CD14-positive monocyte (primary cell): Measurements from ENCODE around the gene COPB2. TPM values are rescaled to one million over a fixed set of nuclear protein-coding genes. Genes with fewer than 3 reads are reported as not detected.

Experiments
- DNase-seq, 3 donors: peaks; one replicate each; pipeline ENCODE4 v3.0.0-alpha.2; 2011 to 2022
- H2AFZ ChIP-seq: 2 replicates; pipeline ENCODE4 v1.6.0; 2012; ENCODE audit warnings: mild to moderate bottlenecking, low read depth, low read length, inconsistent platforms; ENCODE audit not compliant: insufficient read depth, poor library complexity, severe bottlenecking
- H3K27ac ChIP-seq, 2 donors: 1 replicate in 1 of 2; 2 replicates in 1 of 2; pipeline ENCODE4 v1.5.1; 2012 to 2013; ENCODE audit warnings: low read length in 2 of 2, control low read depth in 1 of 2, inconsistent platforms in 1 of 2, low read depth in 1 of 2, mild to moderate bottlenecking in 1 of 2
- H3K27me3 ChIP-seq, 2 donors: one replicate each; pipeline versions ENCODE4 v1.6.0 to v1.6.1; 2011 to 2013; ENCODE audit warnings: low read length in 2 of 2; ENCODE audit not compliant: control insufficient read depth in 2 of 2, insufficient read depth in 2 of 2
- H3K36me3 ChIP-seq, 2 donors: replicated peaks in 1 of 2; 1 replicate in 1 of 2; 2 replicates in 1 of 2; pipeline versions ENCODE4 v1.5.1 to v1.6.1; 2012 to 2013; ENCODE audit warnings: low read length in 2 of 2, control low read depth in 1 of 2, inconsistent platforms in 1 of 2, mild to moderate bottlenecking in 1 of 2; ENCODE audit not compliant: insufficient read depth in 2 of 2, control insufficient read depth in 1 of 2
- H3K4me1 ChIP-seq, 2 donors: 1 replicate in 1 of 2; 2 replicates in 1 of 2; pipeline versions ENCODE4 v1.5.1 to v1.6.1; 2012 to 2013; ENCODE audit warnings: low read length in 2 of 2, control low read depth in 1 of 2, inconsistent platforms in 1 of 2, mild to moderate bottlenecking in 1 of 2, moderate library complexity in 1 of 2; ENCODE audit not compliant: insufficient read depth in 2 of 2, control insufficient read depth in 1 of 2
- H3K4me2 ChIP-seq: replicated peaks from 2 replicates; pipeline ENCODE3; 2012; ENCODE audit warnings: low read length, moderate library complexity, mild to moderate bottlenecking; ENCODE audit not compliant: poor library complexity, severe bottlenecking; ENCODE audit errors: extremely low read depth
- H3K4me3 ChIP-seq, 3 experiments: fragments of 200-600 bp in 1 of 3; sonication (generic) in 1 of 3; replicated peaks in 1 of 3; 1 replicate in 2 of 3; 2 replicates in 1 of 3; pipeline ENCODE4 v1.5.1; 2011 to 2013; ENCODE audit warnings: low read length in 3 of 3, mild to moderate bottlenecking in 3 of 3, control low read depth in 2 of 3, low read depth in 2 of 3, inconsistent platforms in 1 of 3, moderate library complexity in 1 of 3
- H3K79me2 ChIP-seq: 2 replicates; pipeline ENCODE4 v1.6.0; 2012; ENCODE audit warnings: mild to moderate bottlenecking, control low read depth, inconsistent platforms, low read length, moderate library complexity; ENCODE audit not compliant: insufficient read depth
- H3K9ac ChIP-seq: 2 replicates; pipeline ENCODE4 v1.6.0; 2017; ENCODE audit warnings: low read length, mild to moderate bottlenecking; ENCODE audit not compliant: insufficient read depth, poor library complexity, severe bottlenecking
- H3K9me3 ChIP-seq, 2 donors: replicated peaks in 1 of 2; 1 replicate in 1 of 2; 2 replicates in 1 of 2; pipeline versions ENCODE4 v1.5.1 to v1.6.1; 2012 to 2013; ENCODE audit warnings: low read length in 2 of 2, control low read depth in 1 of 2; ENCODE audit not compliant: control insufficient read depth in 1 of 2, insufficient read depth in 1 of 2
- H4K20me1 ChIP-seq: 2 replicates; pipeline ENCODE4 v1.6.0; 2012; ENCODE audit warnings: mild to moderate bottlenecking, low read length, control low read depth, moderate library complexity; ENCODE audit not compliant: insufficient read depth
- H3K27ac Mint-ChIP-seq, 7 donors: one replicate each; pipeline ENCODE4 v1.8.0; 2020; ENCODE audit warnings: mild to moderate bottlenecking in 7 of 7, mixed read lengths in 7 of 7, moderate library complexity in 6 of 7, inconsistent platforms in 2 of 7
- H3K27me3 Mint-ChIP-seq, 3 donors: one replicate each; pipeline ENCODE4 v1.8.0; 2021 to 2022; ENCODE audit warnings: low read depth in 3 of 3, mild to moderate bottlenecking in 3 of 3, mixed read lengths in 3 of 3, moderate library complexity in 3 of 3, inconsistent platforms in 1 of 3
- H3K36me3 Mint-ChIP-seq, 2 donors: one replicate each; pipeline ENCODE4 v1.8.0; 2020; ENCODE audit warnings: mixed read lengths in 2 of 2, inconsistent platforms in 1 of 2, mild to moderate bottlenecking in 1 of 2
- H3K4me1 Mint-ChIP-seq: one replicate; pipeline ENCODE4 v1.8.0; 2020; ENCODE audit warnings: mild to moderate bottlenecking, mixed read lengths
- H3K4me3 Mint-ChIP-seq, 2 donors: one replicate each; pipeline ENCODE4 v1.8.0; 2020; ENCODE audit warnings: mild to moderate bottlenecking in 2 of 2, mixed read lengths in 2 of 2, moderate library complexity in 1 of 2
- H3K9me3 Mint-ChIP-seq, 7 donors: one replicate each; pipeline ENCODE4 v1.8.0; 2020 to 2022; ENCODE audit warnings: mixed read lengths in 7 of 7, mild to moderate bottlenecking in 6 of 7, moderate library complexity in 6 of 7, inconsistent platforms in 2 of 7
- CTCF ChIP-seq: fragments of 200-600 bp; IDR thresholded peaks from one replicate; pipeline ENCODE4 v1.8.0; 2022; ENCODE audit warnings: antibody characterized with exemption, mild to moderate bottlenecking
- WGBS: methylation state at CpG from one replicate; pipeline ENCODE4 v1.1.5; 2013; ENCODE audit warnings: missing lambda C conversion rate; ENCODE audit not compliant: insufficient coverage; 5-methylcytosine and 5-hydroxymethylcytosine counted together
- intact Hi-C, 2 donors: fragments of 100-400 bp; cut with micrococcal nuclease; formaldehyde crosslinking; loops; one replicate each; pipeline versions ENCODE4 v1.15.0 to v1.15.1; 2023
- polyA plus RNA-seq, 3 donors: library from polyadenylated mRNA; depleted of rRNA in 1 of 3; unstranded in 2 of 3; stranded (reverse) in 1 of 3; fragments of 300-500 nt in 2 of 3; fragments of >200 nt in 1 of 3; fragmentation: Illumina TruSeq in 2 of 3; gene quantifications; 1 replicate in 2 of 3; 2 replicates in 1 of 3; pipeline ENCODE4 v1.2.3, GENCODE V29; 2012 to 2021

COPB2 gene
- polyA plus RNA-seq, 3 donors: 22.6 to 95.6 (median 76.9) TPM

- Histone ChIP-seq H3K9me3 (no peaks in the 10 kb centered on the region), H3K4me1 (no peaks in the 10 kb centered on the region), H3K27ac (no peak overlapping the region), H3K9ac (no peak overlapping the region), H3K4me2 (no peak overlapping the region), H2AFZ (no peak overlapping the region), H3K27me3 (no peaks in the 10 kb centered on the region), H3K4me3 (no peak overlapping the region), H3K79me2 (peaks cover 69% of the 10 kb centered on the region), H4K20me1 (peaks cover 79% of the 10 kb centered on the region), H3K36me3 (peaks cover 82 to 92% of the 10 kb centered on the region in 2 donors)
- Mint-ChIP-seq H3K27me3 (no peaks in the 10 kb centered on the region), H3K9me3 (no peaks in the 10 kb centered on the region), H3K36me3 (peaks cover 58 to 68% of the 10 kb centered on the region in 2 donors), H3K4me1 (no peaks in the 10 kb centered on the region), H3K27ac (peak overlapping the region in 1 of 7 donors; percentile 23), H3K4me3 (no peak overlapping the region)
- 97% methylated on average over 3 of the region's 4 CpGs for WGBS
- TF ChIP-seq CTCF: no peak
- intact Hi-C loops: no loop called here
- no peak for DNase-seq
Measured at GRCh38 chr3:139380575-139380974, 8.9 kb downstream of the COPB2 start.

GRCh38 chr3:139378587-139379241 is 10.7 kb downstream of the COPB2 start:
- no peaks in the 10 kb centered on the region for H3K4me1 Mint-ChIP-seq
- Histone ChIP-seq H3K4me1 (no peaks in the 10 kb centered on the region), H3K9me3 (no peaks in the 10 kb centered on the region), H3K4me2 (no peak overlapping the region), H3K9ac (no peak overlapping the region), H3K36me3 (peaks cover 96 to 97% of the 10 kb centered on the region in 2 donors), H3K4me3 (no peak overlapping the region), H4K20me1 (peaks cover 61% of the 10 kb centered on the region), H3K27me3 (no peaks in the 10 kb centered on the region), H3K79me2 (peaks cover 51% of the 10 kb centered on the region), H2AFZ (no peak overlapping the region), H3K27ac (no peak overlapping the region)
- intact Hi-C loops: no loop called here
- no CpG with 5 or more reads among the region's 3 CpGs for WGBS
- H3K36me3 Mint-ChIP-seq: peaks cover 72 to 83% of the 10 kb centered on the region in 2 donors
- TF ChIP-seq CTCF: no peak
- no peak for DNase-seq
- H3K9me3 Mint-ChIP-seq: no peaks in the 10 kb centered on the region
- no peaks in the 10 kb centered on the region for H3K27me3 Mint-ChIP-seq
- H3K27ac Mint-ChIP-seq: no peak overlapping the region
- H3K4me3 Mint-ChIP-seq: no peak overlapping the region
